ENCODE results near the gene ZNF860. TPM values are rescaled to one million over a fixed set of nuclear protein-coding genes. Genes with fewer than 3 reads are reported as not detected.

Gene ZNF860
- total RNA-seq (0.24 TPM), polyA plus RNA-seq (0.52 TPM)
- long read RNA-seq, donor 1 = 0 reads
- long read RNA-seq, donor 2 = 0 reads
- long read RNA-seq, donor 3 = 0 reads
- long read RNA-seq, donor 4 = 0 reads
- long read RNA-seq, donor 5 = 0 reads
- long read RNA-seq, donor 6 = 0 reads
- long read RNA-seq, donor 7, partial matches to known transcripts = 0 of 1 reads
- long read RNA-seq, donor 7, other reads (novel, unspliced or antisense) = 0 of 1 reads
- long read RNA-seq, donor 8 = 0 reads
- long read RNA-seq, donor 9 = 0 reads
- long read RNA-seq, donor 10 = 0 reads

DNA sequence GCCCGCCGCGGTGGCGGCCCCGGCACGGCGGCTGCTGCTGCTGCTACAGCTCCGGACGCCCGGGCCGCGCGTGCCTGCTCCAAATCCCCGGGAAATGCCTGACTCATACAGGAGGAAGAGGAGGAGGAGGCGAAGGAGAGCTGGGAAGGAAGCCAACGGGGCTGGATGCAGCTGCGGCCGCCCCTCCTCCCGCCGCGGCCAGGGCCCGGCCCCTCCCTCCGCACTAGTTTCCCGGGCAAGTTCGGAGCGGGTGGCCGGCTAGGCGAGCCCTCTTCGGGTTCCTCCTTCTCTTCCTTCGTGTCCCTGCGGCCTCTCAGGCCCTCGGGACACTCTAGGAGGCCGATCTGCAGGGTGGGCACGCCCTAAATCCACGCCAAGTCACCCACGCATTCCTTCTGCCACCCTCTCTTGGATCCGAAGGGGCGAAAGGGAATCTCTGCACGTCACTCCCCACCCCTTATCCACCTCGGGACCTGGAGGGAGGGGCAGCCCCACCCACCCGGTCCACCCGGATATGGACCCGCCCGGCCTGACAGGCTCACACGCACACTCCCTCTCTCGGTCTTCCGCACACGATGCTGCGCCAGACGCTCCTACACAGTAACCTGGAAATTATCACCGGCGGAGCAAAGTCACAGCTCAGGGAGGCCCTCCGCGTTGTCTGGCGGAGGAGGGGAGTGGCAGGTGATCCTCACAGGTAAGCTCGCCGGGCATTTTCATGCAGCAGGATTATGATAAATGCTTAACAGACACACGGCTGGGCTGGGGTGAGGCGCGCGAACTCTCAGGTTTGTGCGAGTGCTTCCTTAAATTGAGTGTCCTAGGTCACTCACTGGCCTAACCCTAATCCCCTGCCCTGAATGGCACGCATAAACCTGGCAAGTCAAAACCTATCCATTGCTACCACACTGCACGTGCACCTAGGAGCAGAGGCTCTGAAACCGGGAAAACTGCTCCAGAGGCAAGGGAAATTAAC is at the start of gene ZNF860, which contains the start of gene OSBPL10:
Gene ZNF860 (plus strand): TSS at position 545 of the 976 bp plus-strand sequence. CDS start 7,330 bp downstream, outside the sequence.
Gene OSBPL10 (minus strand): TSS at position 57 of the 976 bp plus-strand sequence. CDS start 83 bp downstream, outside the sequence.
- Histone ChIP-seq H3K27me3 (ENCODE audit: control insufficient read depth in 2 of 2, insufficient read depth in 1 of 2, low read length in 1 of 2) (peaks cover 25 to 60% of the 10 kb centered on the region in 2 donors), H3K36me3 (ENCODE audit: control insufficient read depth in 2 of 2, insufficient read depth in 2 of 2, low read length in 1 of 2) (no peaks in the 10 kb centered on the region), H3K4me3 (ENCODE audit: low read length in 2 of 2) (peak within 1 kb of the TSS; percentile 38 to 47), H3K9me3 (ENCODE audit: control insufficient read depth in 2 of 2, insufficient read depth in 1 of 2, low read length in 1 of 2) (no peaks in the 10 kb centered on the region), H3K4me1 (ENCODE audit: control insufficient read depth in 2 of 2, insufficient read depth in 2 of 2, low read length in 2 of 2) (peaks cover 4 to 17% of the 10 kb centered on the region in 2 donors), H3K27ac (ENCODE audit: low read depth in 1 of 2, low read length in 1 of 2) (peak within 1 kb of the TSS in 1 of 2 donors; percentile 53)
- WGBS = 12% methylated on average over 65 of the region's 65 CpGs
- peak in 4 of 9 donors; percentile 9 to 26 (median 11) for DNase-seq (ENCODE audit: low read depth in 6 of 9, low spot score in 9 of 9)

- H3K27ac ChIP-seq (ENCODE audit: low read depth in 1 of 2, low read length in 1 of 2) = no peak overlapping the region
- H3K4me3 ChIP-seq (ENCODE audit: low read length in 2 of 2) = no peak overlapping the region
These were observed 48.6 kb upstream of the ZNF860 start for GRCh38 chr3:31932990-31933389.

DNA sequence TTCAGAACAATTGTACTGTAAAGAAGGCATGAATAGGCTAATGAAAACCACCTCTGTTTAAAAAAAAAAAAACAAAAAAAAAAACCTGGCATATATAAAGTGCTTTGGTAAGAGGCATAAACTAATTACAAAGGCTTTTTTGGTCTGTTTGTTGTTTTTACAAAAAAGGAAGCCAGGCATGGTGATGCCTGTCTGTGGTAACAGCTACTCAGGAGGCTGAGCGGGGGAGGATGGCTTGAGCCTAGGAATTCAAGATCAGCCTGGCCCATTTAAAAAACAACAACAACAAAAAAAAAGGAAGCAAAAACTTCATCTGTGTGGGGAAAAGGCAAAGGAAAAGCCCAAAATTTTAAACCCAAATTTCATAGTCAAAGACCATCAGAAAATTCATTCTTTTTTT is 47.5 kb upstream of the ZNF860 start:
- H3K27ac ChIP-seq (ENCODE audit: low read depth in 1 of 2, low read length in 1 of 2) = no peak overlapping the region
- no peak overlapping the region for H3K4me3 ChIP-seq (ENCODE audit: low read length in 2 of 2)
- H3K36me3 ChIP-seq (ENCODE audit: control insufficient read depth in 2 of 2, insufficient read depth in 2 of 2, low read length in 1 of 2) = no peaks in the 10 kb centered on the region
- peak in 1 of 9 donors; percentile 22 for DNase-seq (ENCODE audit: low read depth in 6 of 9, low spot score in 9 of 9)
- H3K4me1 ChIP-seq (ENCODE audit: control insufficient read depth in 2 of 2, insufficient read depth in 2 of 2, low read length in 2 of 2) = no peaks in the 10 kb centered on the region
- WGBS = 29% methylated on average over 1 of the region's 1 CpG
- H3K27me3 ChIP-seq (ENCODE audit: control insufficient read depth in 2 of 2, insufficient read depth in 1 of 2, low read length in 1 of 2) = no peaks in the 10 kb centered on the region
- no peaks in the 10 kb centered on the region for H3K9me3 ChIP-seq (ENCODE audit: control insufficient read depth in 2 of 2, insufficient read depth in 1 of 2, low read length in 1 of 2)

More at GRCh38 chr3:31932990-31933389, 48.6 kb upstream of the ZNF860 start:
- Histone ChIP-seq H3K36me3 (ENCODE audit: control insufficient read depth in 2 of 2, insufficient read depth in 2 of 2, low read length in 1 of 2) (no peaks in the 10 kb centered on the region), H3K4me1 (ENCODE audit: control insufficient read depth in 2 of 2, insufficient read depth in 2 of 2, low read length in 2 of 2) (no peaks in the 10 kb centered on the region), H3K9me3 (ENCODE audit: control insufficient read depth in 2 of 2, insufficient read depth in 1 of 2, low read length in 1 of 2) (no peaks in the 10 kb centered on the region), H3K27me3 (ENCODE audit: control insufficient read depth in 2 of 2, insufficient read depth in 1 of 2, low read length in 1 of 2) (no peaks in the 10 kb centered on the region)
- WGBS = over 99% methylated on average over 3 of the region's 3 CpGs
- DNase-seq (ENCODE audit: low read depth in 6 of 9, low spot score in 9 of 9) = no peak

DNA sequence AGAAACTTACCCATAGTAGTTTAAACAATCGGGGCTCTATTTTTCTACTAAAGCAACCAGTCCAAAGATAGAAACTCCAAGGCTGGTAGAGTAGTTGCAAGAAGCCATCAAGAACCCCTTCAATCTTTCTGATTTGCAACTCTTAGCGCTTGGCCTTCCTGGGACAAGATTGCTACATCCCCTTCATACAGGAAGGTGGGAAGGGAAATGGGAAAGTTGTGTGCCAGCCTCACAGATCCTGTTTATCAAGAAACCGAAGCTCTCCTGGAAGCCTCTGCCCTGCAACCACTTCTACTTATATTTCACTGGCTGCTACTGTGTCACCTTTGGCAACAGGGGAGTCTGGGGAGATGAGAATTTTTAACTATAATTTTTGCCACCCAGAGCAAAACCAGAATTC is 46.7 kb upstream of the ZNF860 start:
- H3K27me3 ChIP-seq (ENCODE audit: control insufficient read depth in 2 of 2, insufficient read depth in 1 of 2, low read length in 1 of 2) = no peaks in the 10 kb centered on the region
- DNase-seq (ENCODE audit: low read depth in 6 of 9, low spot score in 9 of 9) = no peak
- H3K27ac ChIP-seq (ENCODE audit: low read depth in 1 of 2, low read length in 1 of 2) = no peak overlapping the region
- H3K36me3 ChIP-seq (ENCODE audit: control insufficient read depth in 2 of 2, insufficient read depth in 2 of 2, low read length in 1 of 2) = no peaks in the 10 kb centered on the region
- H3K4me1 ChIP-seq (ENCODE audit: control insufficient read depth in 2 of 2, insufficient read depth in 2 of 2, low read length in 2 of 2) = no peaks in the 10 kb centered on the region
- no peaks in the 10 kb centered on the region for H3K9me3 ChIP-seq (ENCODE audit: control insufficient read depth in 2 of 2, insufficient read depth in 1 of 2, low read length in 1 of 2)
- no peak overlapping the region for H3K4me3 ChIP-seq (ENCODE audit: low read length in 2 of 2)
- 89% methylated on average over 3 of the region's 3 CpGs for WGBS

- WGBS = 86% methylated on average over 1 of the region's 1 CpG
- no peaks in the 10 kb centered on the region for H3K36me3 ChIP-seq (ENCODE audit: control insufficient read depth in 2 of 2, insufficient read depth in 2 of 2, low read length in 1 of 2)
- H3K4me1 ChIP-seq (ENCODE audit: control insufficient read depth in 2 of 2, insufficient read depth in 2 of 2, low read length in 2 of 2) = no peaks in the 10 kb centered on the region
- no peaks in the 10 kb centered on the region for H3K9me3 ChIP-seq (ENCODE audit: control insufficient read depth in 2 of 2, insufficient read depth in 1 of 2, low read length in 1 of 2)
- no peaks in the 10 kb centered on the region for H3K27me3 ChIP-seq (ENCODE audit: control insufficient read depth in 2 of 2, insufficient read depth in 1 of 2, low read length in 1 of 2)
- H3K27ac ChIP-seq (ENCODE audit: low read depth in 1 of 2, low read length in 1 of 2) = no peak overlapping the region
- H3K4me3 ChIP-seq (ENCODE audit: low read length in 2 of 2) = no peak overlapping the region
- no peak for DNase-seq (ENCODE audit: low read depth in 6 of 9, low spot score in 9 of 9)
These were observed 45.0 kb upstream of the ZNF860 start for GRCh38 chr3:31936420-31937060.

- no peaks in the 10 kb centered on the region for H3K4me1 ChIP-seq (ENCODE audit: control insufficient read depth in 2 of 2, insufficient read depth in 2 of 2, low read length in 2 of 2)
These were observed 44.3 kb upstream of the ZNF860 start for GRCh38 chr3:31937225-31937624.

DNA sequence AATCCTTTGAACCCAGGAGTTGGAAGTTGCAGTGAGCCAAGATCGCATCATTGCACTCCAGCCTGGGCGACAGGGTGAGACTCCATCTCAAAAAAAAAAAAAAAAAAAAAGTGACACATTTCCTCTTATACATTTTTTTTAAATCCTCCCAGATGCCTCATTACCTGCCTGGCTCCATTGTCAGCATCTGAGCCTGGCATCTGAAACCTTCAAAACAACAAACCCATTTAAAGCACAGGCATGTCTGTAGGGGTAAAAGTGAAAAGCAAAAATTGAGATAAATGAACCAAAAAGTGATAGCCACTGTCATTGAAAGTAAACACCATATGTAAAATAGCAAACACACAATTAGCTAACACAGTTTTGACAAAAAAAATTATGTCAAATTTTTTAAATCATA is 39.1 kb upstream of the ZNF860 start:
- Histone ChIP-seq H3K4me1 (ENCODE audit: control insufficient read depth in 2 of 2, insufficient read depth in 2 of 2, low read length in 2 of 2) (no peaks in the 10 kb centered on the region), H3K27ac (ENCODE audit: low read depth in 1 of 2, low read length in 1 of 2) (no peak overlapping the region), H3K9me3 (ENCODE audit: control insufficient read depth in 2 of 2, insufficient read depth in 1 of 2, low read length in 1 of 2) (peaks cover 0 to 1% of the 10 kb centered on the region in 2 donors), H3K4me3 (ENCODE audit: low read length in 2 of 2) (no peak overlapping the region), H3K27me3 (ENCODE audit: control insufficient read depth in 2 of 2, insufficient read depth in 1 of 2, low read length in 1 of 2) (no peaks in the 10 kb centered on the region), H3K36me3 (ENCODE audit: control insufficient read depth in 2 of 2, insufficient read depth in 2 of 2, low read length in 1 of 2) (no peaks in the 10 kb centered on the region)
- WGBS = 100% methylated on average over 2 of the region's 2 CpGs
- DNase-seq (ENCODE audit: low read depth in 6 of 9, low spot score in 9 of 9) = no peak

More at GRCh38 chr3:31937225-31937624, 44.3 kb upstream of the ZNF860 start:
- no peak for DNase-seq (ENCODE audit: low read depth in 6 of 9, low spot score in 9 of 9)
- no peak overlapping the region for H3K4me3 ChIP-seq (ENCODE audit: low read length in 2 of 2)
- H3K27ac ChIP-seq (ENCODE audit: low read depth in 1 of 2, low read length in 1 of 2) = no peak overlapping the region
- H3K9me3 ChIP-seq (ENCODE audit: control insufficient read depth in 2 of 2, insufficient read depth in 1 of 2, low read length in 1 of 2) = no peaks in the 10 kb centered on the region
- no peaks in the 10 kb centered on the region for H3K27me3 ChIP-seq (ENCODE audit: control insufficient read depth in 2 of 2, insufficient read depth in 1 of 2, low read length in 1 of 2)
- 96% methylated on average over 4 of the region's 4 CpGs for WGBS
- no peaks in the 10 kb centered on the region for H3K36me3 ChIP-seq (ENCODE audit: control insufficient read depth in 2 of 2, insufficient read depth in 2 of 2, low read length in 1 of 2)

DNA sequence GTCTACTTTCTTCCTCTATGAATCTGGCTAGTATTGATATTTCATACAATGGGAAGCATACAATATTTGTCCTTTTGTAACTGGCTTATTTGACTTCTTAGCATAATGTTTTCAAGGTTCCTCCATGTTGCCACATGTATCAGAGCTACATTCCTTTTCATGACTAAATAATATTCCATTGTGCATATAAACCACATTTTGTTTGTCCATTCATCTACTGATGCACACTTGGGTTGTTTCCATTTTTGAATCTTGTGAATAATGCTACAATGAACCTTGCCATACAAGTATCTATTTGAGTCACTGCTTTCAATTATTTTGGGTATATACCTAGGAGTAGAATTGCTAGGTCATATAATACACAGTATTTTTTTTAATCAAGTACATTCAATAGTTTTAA is 38.5 kb upstream of the ZNF860 start:
- no peaks in the 10 kb centered on the region for H3K36me3 ChIP-seq (ENCODE audit: control insufficient read depth in 2 of 2, insufficient read depth in 2 of 2, low read length in 1 of 2)
- no peak for DNase-seq (ENCODE audit: low read depth in 6 of 9, low spot score in 9 of 9)
- H3K27me3 ChIP-seq (ENCODE audit: control insufficient read depth in 2 of 2, insufficient read depth in 1 of 2, low read length in 1 of 2) = no peaks in the 10 kb centered on the region
- H3K9me3 ChIP-seq (ENCODE audit: control insufficient read depth in 2 of 2, insufficient read depth in 1 of 2, low read length in 1 of 2) = peaks cover 0 to 1% of the 10 kb centered on the region in 2 donors
- no peak overlapping the region for H3K27ac ChIP-seq (ENCODE audit: low read depth in 1 of 2, low read length in 1 of 2)
- no peak overlapping the region for H3K4me3 ChIP-seq (ENCODE audit: low read length in 2 of 2)
- H3K4me1 ChIP-seq (ENCODE audit: control insufficient read depth in 2 of 2, insufficient read depth in 2 of 2, low read length in 2 of 2) = no peaks in the 10 kb centered on the region
